CD4-positive, alpha-beta T cell (primary cell): ENCODE measurements around the gene TTC39A. TPM values are rescaled to one million over a fixed set of nuclear protein-coding genes. Genes with fewer than 3 reads are reported as not detected.

ENCODE experiments used
- ATAC-seq: fragments of 200-7000 bp; cut with Tn5 transposase; one replicate; pipeline ENCODE4 v1.10.0; 2022; ENCODE audit warnings: mild to moderate bottlenecking; ENCODE audit not compliant: poor library complexity
- CTCF ChIA-PET: fragments of 350-600 bp; sonication (Branson Sonifier 250); formaldehyde crosslinking; loops from one replicate; lab custom pipeline; 2021; ENCODE audit warnings: antibody characterized with exemption, inconsistent platforms; lab: Charles Lee
- POLR2A ChIA-PET: fragments of 350-600 bp; sonication (Branson Sonifier 250); formaldehyde crosslinking; loops from one replicate; lab custom pipeline; 2021; ENCODE audit warnings: antibody characterized with exemption, inconsistent platforms; lab: Charles Lee
- DNase-seq, 14 experiments: peaks; one replicate each; pipeline ENCODE4 v3.0.0-alpha.2; 2013 to 2020; ENCODE audit warnings: mixed read lengths in 2 of 14
- H3K27ac ChIP-seq, 2 donors: one replicate each; pipeline versions ENCODE4 v1.5.1 to v1.7.0; 2013; ENCODE audit warnings: low read length in 2 of 2, low read depth in 1 of 2, mild to moderate bottlenecking in 1 of 2
- H3K27me3 ChIP-seq, 2 experiments: 1 replicate in 1 of 2; 2 replicates in 1 of 2; pipeline versions ENCODE4 v1.6.1 to v1.7.0; 2013; ENCODE audit warnings: low read length in 2 of 2, control low read depth in 1 of 2, mild to moderate bottlenecking in 1 of 2, moderate library complexity in 1 of 2; ENCODE audit not compliant: insufficient read depth in 2 of 2, control insufficient read depth in 1 of 2
- H3K36me3 ChIP-seq: one replicate; pipeline ENCODE4 v1.6.1; 2013; ENCODE audit warnings: low read length, control low read depth; ENCODE audit not compliant: insufficient read depth
- H3K4me1 ChIP-seq: one replicate; pipeline ENCODE4 v1.6.1; 2013; ENCODE audit warnings: low read length, control low read depth; ENCODE audit not compliant: insufficient read depth
- H3K4me3 ChIP-seq: one replicate; pipeline ENCODE4 v1.5.1; 2013; ENCODE audit warnings: mild to moderate bottlenecking, low read length, moderate library complexity
- H3K9me3 ChIP-seq, 2 experiments: 1 replicate in 1 of 2; 2 replicates in 1 of 2; pipeline versions ENCODE4 v1.6.1 to v1.7.0; 2013; ENCODE audit warnings: low read length in 2 of 2, mild to moderate bottlenecking in 2 of 2, control low read depth in 1 of 2, moderate library complexity in 1 of 2; ENCODE audit not compliant: control insufficient read depth in 1 of 2, insufficient read depth in 1 of 2
- H3K27ac Mint-ChIP-seq: one replicate; pipeline ENCODE4 v1.8.0; 2020; ENCODE audit warnings: mixed read lengths
- H3K27me3 Mint-ChIP-seq: one replicate; pipeline ENCODE4 v1.8.0; 2021; ENCODE audit warnings: mixed read lengths
- H3K36me3 Mint-ChIP-seq: one replicate; pipeline ENCODE4 v1.8.0; 2021; ENCODE audit warnings: low read depth, mixed read lengths
- H3K4me1 Mint-ChIP-seq: one replicate; pipeline ENCODE4 v1.8.0; 2021; ENCODE audit warnings: low read depth, mixed read lengths
- H3K4me3 Mint-ChIP-seq: one replicate; pipeline ENCODE4 v1.8.0; 2020; ENCODE audit warnings: mild to moderate bottlenecking, mixed read lengths
- H3K9me3 Mint-ChIP-seq: one replicate; pipeline ENCODE4 v1.8.0; 2020; ENCODE audit warnings: mixed read lengths
- intact Hi-C, 2 experiments: fragments of 100-400 bp; cut with DNase I in 1 of 2; cut with micrococcal nuclease in 1 of 2; formaldehyde crosslinking; loops; one replicate each; pipeline versions ENCODE4 v1.15.1 to v1.9.0; 2023 to 2025; cut with DNase I, micrococcal nuclease
- total RNA-seq, 174 experiments: library from RNA in 2 of 174; stranded (reverse) in 2 of 174; gene quantifications; one replicate each; pipeline ENCODE4 v1.2.3 and lab custom pipeline; 2021 to 2026
- TF ChIP-seq, protein P1 (sequence below): fragments of 200-600 bp; IDR thresholded peaks from one replicate; pipeline ENCODE4 v1.8.0; 2022; ENCODE audit warnings: antibody characterized with exemption, mild to moderate bottlenecking

The TTC39A gene
- total RNA-seq, 2 experiments from 2014 or later: not detected

DNA sequence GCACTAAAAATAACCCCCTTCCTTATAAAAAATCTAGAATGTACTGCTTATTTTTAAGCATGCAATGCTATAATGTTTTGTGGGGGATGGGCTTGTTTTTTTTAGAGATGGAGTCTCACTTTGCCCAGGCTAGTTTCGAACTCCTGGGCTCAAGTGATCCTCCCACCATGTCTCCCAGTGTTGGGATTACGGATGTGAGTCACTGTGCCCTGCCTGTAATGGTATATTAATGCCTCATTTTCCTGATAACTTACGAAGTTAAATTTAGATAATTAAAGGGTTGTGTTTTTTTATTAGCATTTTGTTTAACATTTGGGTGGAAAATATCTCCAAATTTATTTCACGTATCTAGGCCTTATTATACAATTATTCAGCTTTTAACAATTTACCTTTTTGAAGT lies 87.8 kb downstream of the TTC39A start:
- H3K4me1 Mint-ChIP-seq: peaks cover 74% of the 10 kb centered on the region
- Histone ChIP-seq H3K27me3 (no peaks in the 10 kb centered on the region), H3K4me1 (peaks cover 36% of the 10 kb centered on the region), H3K4me3 (no peak overlapping the region), H3K36me3 (no peaks in the 10 kb centered on the region), H3K27ac (no peak overlapping the region), H3K9me3 (no peaks in the 10 kb centered on the region)
- ChIA-PET POLR2A (no interaction called here), CTCF (no interaction called here)
- TF ChIP-seq, protein P1, sequence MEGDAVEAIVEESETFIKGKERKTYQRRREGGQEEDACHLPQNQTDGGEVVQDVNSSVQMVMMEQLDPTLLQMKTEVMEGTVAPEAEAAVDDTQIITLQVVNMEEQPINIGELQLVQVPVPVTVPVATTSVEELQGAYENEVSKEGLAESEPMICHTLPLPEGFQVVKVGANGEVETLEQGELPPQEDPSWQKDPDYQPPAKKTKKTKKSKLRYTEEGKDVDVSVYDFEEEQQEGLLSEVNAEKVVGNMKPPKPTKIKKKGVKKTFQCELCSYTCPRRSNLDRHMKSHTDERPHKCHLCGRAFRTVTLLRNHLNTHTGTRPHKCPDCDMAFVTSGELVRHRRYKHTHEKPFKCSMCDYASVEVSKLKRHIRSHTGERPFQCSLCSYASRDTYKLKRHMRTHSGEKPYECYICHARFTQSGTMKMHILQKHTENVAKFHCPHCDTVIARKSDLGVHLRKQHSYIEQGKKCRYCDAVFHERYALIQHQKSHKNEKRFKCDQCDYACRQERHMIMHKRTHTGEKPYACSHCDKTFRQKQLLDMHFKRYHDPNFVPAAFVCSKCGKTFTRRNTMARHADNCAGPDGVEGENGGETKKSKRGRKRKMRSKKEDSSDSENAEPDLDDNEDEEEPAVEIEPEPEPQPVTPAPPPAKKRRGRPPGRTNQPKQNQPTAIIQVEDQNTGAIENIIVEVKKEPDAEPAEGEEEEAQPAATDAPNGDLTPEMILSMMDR: no peak
- peaks cover 20% of the 10 kb centered on the region for H3K36me3 Mint-ChIP-seq
- no peaks in the 10 kb centered on the region for H3K27me3 Mint-ChIP-seq
- no peak overlapping the region for H3K4me3 Mint-ChIP-seq
- intact Hi-C loops: no loop called here
- DNase-seq (no peak), ATAC-seq (no peak)
- no peak overlapping the region for H3K27ac Mint-ChIP-seq
- H3K9me3 Mint-ChIP-seq: no peaks in the 10 kb centered on the region

DNA sequence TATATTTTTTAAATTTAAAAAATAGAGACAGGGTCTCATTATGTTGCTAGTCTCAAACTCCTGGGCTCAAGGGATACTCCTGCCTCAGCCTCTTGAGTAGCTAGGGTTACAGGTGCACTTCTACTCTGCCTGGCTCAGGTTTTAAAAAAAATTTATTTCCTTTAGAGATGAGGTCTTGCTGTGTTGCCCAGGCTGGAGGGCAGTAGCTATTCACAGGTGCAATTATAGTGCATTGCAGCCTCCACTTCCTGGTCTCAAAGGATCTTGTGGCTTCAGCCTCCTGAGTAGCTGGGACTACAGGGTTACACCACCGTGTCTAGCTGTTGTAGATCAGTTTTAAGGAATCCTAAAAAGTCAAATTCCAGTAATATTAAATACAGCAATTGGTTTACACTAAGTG lies 89.2 kb downstream of the TTC39A start:
- POLR2A ChIA-PET: interaction anchor here (1.0 kb wide), 1 partner anchor 42 kb away, joined by 3 read pairs; no protein-coding TSS in a partner anchor
- DNase-seq: peak in 1 of 14 experiments; percentile 11
- H3K36me3 Mint-ChIP-seq: peaks cover 9% of the 10 kb centered on the region
- H3K27ac Mint-ChIP-seq: no peak overlapping the region
- no peaks in the 10 kb centered on the region for H3K27me3 ChIP-seq
- TF ChIP-seq, protein P1: no peak
- H3K4me3 Mint-ChIP-seq: peak overlapping the region; percentile 40
- H3K27ac ChIP-seq: no peak overlapping the region
- no peaks in the 10 kb centered on the region for H3K9me3 ChIP-seq
- no peaks in the 10 kb centered on the region for H3K9me3 Mint-ChIP-seq
- H3K4me3 ChIP-seq: no peak overlapping the region
- no peaks in the 10 kb centered on the region for H3K27me3 Mint-ChIP-seq
- peaks cover 59% of the 10 kb centered on the region for H3K4me1 Mint-ChIP-seq
- CTCF ChIA-PET: no interaction called here
- H3K36me3 ChIP-seq: no peaks in the 10 kb centered on the region
- ATAC-seq: no peak
- H3K4me1 ChIP-seq: peaks cover 29% of the 10 kb centered on the region
- intact Hi-C loops: no loop called here

DNA sequence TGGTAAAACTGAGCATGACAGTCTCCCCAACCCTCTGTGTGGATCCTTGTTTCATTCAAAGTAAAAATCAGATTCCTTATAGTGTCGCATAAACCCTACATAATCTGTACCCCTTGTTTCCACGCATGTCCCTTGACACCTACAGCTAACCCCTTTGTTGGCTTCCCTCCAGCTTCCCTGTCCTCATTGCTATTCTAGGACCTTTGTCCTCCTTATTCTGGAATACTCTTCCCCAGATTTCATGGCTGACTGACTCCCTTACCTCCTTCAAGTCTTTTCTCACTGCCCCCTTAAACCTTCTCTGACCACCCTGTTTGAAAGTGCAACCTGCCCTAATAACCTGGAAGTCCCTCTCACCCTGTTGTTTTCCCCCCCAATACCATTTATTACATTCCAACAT lies 90.3 kb downstream of the TTC39A start:
- peaks cover 61% of the 10 kb centered on the region for H3K4me1 Mint-ChIP-seq
- POLR2A ChIA-PET: no interaction called here
- Histone ChIP-seq H3K27me3 (no peaks in the 10 kb centered on the region), H3K9me3 (no peaks in the 10 kb centered on the region), H3K36me3 (no peaks in the 10 kb centered on the region), H3K4me3 (no peak overlapping the region), H3K27ac (no peak overlapping the region), H3K4me1 (peaks cover 31% of the 10 kb centered on the region)
- CTCF ChIA-PET: no interaction called here
- ATAC-seq: no peak
- no peaks in the 10 kb centered on the region for H3K27me3 Mint-ChIP-seq
- peak overlapping the region; percentile 59 for H3K4me3 Mint-ChIP-seq
- TF ChIP-seq, protein P1: no peak
- intact Hi-C loops: no loop called here
- no peaks in the 10 kb centered on the region for H3K9me3 Mint-ChIP-seq
- no peak overlapping the region for H3K27ac Mint-ChIP-seq
- no peak for DNase-seq
- peaks cover 15% of the 10 kb centered on the region for H3K36me3 Mint-ChIP-seq
